Measurements from ENCODE around the gene ADAMTS2. TPM values are rescaled to one million over a fixed set of nuclear protein-coding genes. Genes with fewer than 3 reads are reported as not detected.

ADAMTS2 gene
- total and polyA plus RNA-seq, 2 donors from 2014 or later, result 2.0 to 13.6 TPM

GRCh38 chr5:179387151-179388110 lies 42.2 kb upstream of the ADAMTS2 start:
- H3K36me3 ChIP-seq (ENCODE audit: control insufficient read depth in 2 of 3, insufficient read depth in 3 of 3, low read length in 3 of 3), result no peaks in the 10 kb centered on the region
- no peak for FAIRE-seq
- intact Hi-C loops (cut with DNase I), result no loop called here
- no peak overlapping the region for H3K4me3 ChIP-seq (ENCODE audit: low read length in 3 of 3)
- H3K27ac ChIP-seq (ENCODE audit: low read depth in 2 of 2, low read length in 2 of 2), result no peak overlapping the region
- peaks cover 0 to 8% (median 0%) of the 10 kb centered on the region in 3 donors for H3K9me3 ChIP-seq (ENCODE audit: control insufficient read depth in 2 of 3, insufficient read depth in 1 of 3, low read length in 3 of 3)
- no peak for TF ChIP-seq CTCF (IDR thresholded peaks at IDR 0.05; ENCODE audit: borderline replicate concordance, extremely low read depth, insufficient read depth)
- no peak overlapping the region for H3K9ac ChIP-seq (ENCODE audit: low read length in 3 of 3)
- no peaks in the 10 kb centered on the region for H3K27me3 ChIP-seq (ENCODE audit: control insufficient read depth, insufficient read depth, low read length)
- no peaks in the 10 kb centered on the region for H3K4me1 ChIP-seq (ENCODE audit: control insufficient read depth in 2 of 3, insufficient read depth in 2 of 3, low read depth in 1 of 3, low read length in 3 of 3)
- peak in 2 of 5 donors; percentile 8 to 27 for DNase-seq

GRCh38 chr5:179385914-179386313 lies 40.7 kb upstream of the ADAMTS2 start:
- no peak for TF ChIP-seq CTCF (IDR thresholded peaks at IDR 0.05; ENCODE audit: borderline replicate concordance, extremely low read depth, insufficient read depth)
- FAIRE-seq (no peak), DNase-seq (peak in 1 of 5 donors; percentile 15)
- no peak overlapping the region for H3K27ac ChIP-seq (ENCODE audit: low read depth in 2 of 2, low read length in 2 of 2)
- H3K9me3 ChIP-seq (ENCODE audit: control insufficient read depth in 2 of 3, insufficient read depth in 1 of 3, low read length in 3 of 3), result peaks cover 0 to 3% (median 0%) of the 10 kb centered on the region in 3 donors
- no peaks in the 10 kb centered on the region for H3K36me3 ChIP-seq (ENCODE audit: control insufficient read depth in 2 of 3, insufficient read depth in 3 of 3, low read length in 3 of 3)
- H3K9ac ChIP-seq (ENCODE audit: low read length in 3 of 3), result no peak overlapping the region
- intact Hi-C loops (cut with DNase I), result no loop called here
- H3K27me3 ChIP-seq (ENCODE audit: control insufficient read depth, insufficient read depth, low read length), result no peaks in the 10 kb centered on the region
- H3K4me3 ChIP-seq (ENCODE audit: low read length in 3 of 3), result no peak overlapping the region
- no peaks in the 10 kb centered on the region for H3K4me1 ChIP-seq (ENCODE audit: control insufficient read depth in 2 of 3, insufficient read depth in 2 of 3, low read depth in 1 of 3, low read length in 3 of 3)

- Histone ChIP-seq H3K4me1 (ENCODE audit: control insufficient read depth in 2 of 3, insufficient read depth in 2 of 3, low read depth in 1 of 3, low read length in 3 of 3) (peaks cover 0 to 4% (median 0%) of the 10 kb centered on the region in 3 donors), H3K27me3 (ENCODE audit: control insufficient read depth, insufficient read depth, low read length) (no peaks in the 10 kb centered on the region), H3K36me3 (ENCODE audit: control insufficient read depth in 2 of 3, insufficient read depth in 3 of 3, low read length in 3 of 3) (no peaks in the 10 kb centered on the region), H3K27ac (ENCODE audit: low read depth in 2 of 2, low read length in 2 of 2) (no peak overlapping the region), H3K9me3 (ENCODE audit: control insufficient read depth in 2 of 3, insufficient read depth in 1 of 3, low read length in 3 of 3) (no peaks in the 10 kb centered on the region), H3K9ac (ENCODE audit: low read length in 3 of 3) (no peak overlapping the region), H3K4me3 (ENCODE audit: low read length in 3 of 3) (no peak overlapping the region)
- no peak for TF ChIP-seq CTCF (IDR thresholded peaks at IDR 0.05; ENCODE audit: borderline replicate concordance, extremely low read depth, insufficient read depth)
- FAIRE-seq (no peak), DNase-seq (peak in 1 of 5 donors; percentile 15)
- intact Hi-C loops (cut with DNase I), result no loop called here
These were observed 37.2 kb upstream of the ADAMTS2 start for GRCh38 chr5:179382486-179382885.

Measured in kidney (tissue), 14 donors.